ENCODE measurements around the gene PPT2.
A peak's percentile ranks its signal among the peaks of the same experiment; 100 is the strongest.
"Not testable (repeated sequence)": the region's sequence is repeated elsewhere in the genome, so short reads cannot be mapped to it uniquely, and the experiment has no call there.

The PPT2 gene

GRCh38 chr6:32190911-32191677 lies 37.2 kb downstream of the PPT2 start:
- Mint-ChIP-seq H3K27me3 (ENCODE audit: low read depth) (no peaks in the 10 kb centered on the region), H3K9me3 (no peaks in the 10 kb centered on the region), H3K27ac (peak overlapping the region; percentile 97), H3K36me3 (ENCODE audit: low read depth) (peaks cover 57% of the 10 kb centered on the region), H3K4me1 (ENCODE audit: low read depth) (peaks cover 46% of the 10 kb centered on the region), H3K4me3 (peak overlapping the region; percentile 100)
- DNase-seq (ENCODE audit: low spot score) = no peak

- no peaks in the 10 kb centered on the region for H3K9me3 Mint-ChIP-seq
- H3K36me3 Mint-ChIP-seq (ENCODE audit: low read depth) = peaks cover 49% of the 10 kb centered on the region
- H3K4me3 Mint-ChIP-seq = peak overlapping the region; percentile 100
- peaks cover 42% of the 10 kb centered on the region for H3K4me1 Mint-ChIP-seq (ENCODE audit: low read depth)
- no peak for DNase-seq (ENCODE audit: low spot score)
- peak overlapping the region; percentile 97 for H3K27ac Mint-ChIP-seq
- no peaks in the 10 kb centered on the region for H3K27me3 Mint-ChIP-seq (ENCODE audit: low read depth)
These were observed 38.0 kb downstream of the PPT2 start for GRCh38 chr6:32191696-32192607.

- Mint-ChIP-seq H3K4me1 (ENCODE audit: low read depth) (peaks cover 37% of the 10 kb centered on the region), H3K36me3 (ENCODE audit: low read depth) (peaks cover 42% of the 10 kb centered on the region), H3K4me3 (peak within 1 kb of the TSS; percentile 100), H3K27ac (peak within 1 kb of the TSS; percentile 97), H3K9me3 (no peaks in the 10 kb centered on the region), H3K27me3 (ENCODE audit: low read depth) (no peaks in the 10 kb centered on the region)
- DNase-seq (ENCODE audit: low spot score) = peak; percentile 56
These were observed 38.7 kb downstream of the PPT2 start, which contains the start of gene GPSM3 for GRCh38 chr6:32192608-32193039. GPSM3 (minus strand) TSS chr6:32192643; CDS start chr6:32192513, 130 bp downstream.

- H3K27ac Mint-ChIP-seq = peak overlapping the region; percentile 97
These were observed 39.2 kb downstream of the PPT2 start for GRCh38 chr6:32193096-32193495.

GRCh38 chr6:32194388-32194787 lies 40.4 kb downstream of the PPT2 start:
- Mint-ChIP-seq H3K4me3 (peak overlapping the region; percentile 100), H3K36me3 (ENCODE audit: low read depth) (peaks cover 26% of the 10 kb centered on the region), H3K4me1 (ENCODE audit: low read depth) (peaks cover 27% of the 10 kb centered on the region)

More at GRCh38 chr6:32193096-32193495, 39.2 kb downstream of the PPT2 start:
- H3K27me3 Mint-ChIP-seq (ENCODE audit: low read depth); DNase-seq (ENCODE audit: low spot score); H3K9me3 Mint-ChIP-seq: not testable (repeated sequence)
- Mint-ChIP-seq H3K4me1 (ENCODE audit: low read depth) (peaks cover 37% of the 10 kb centered on the region), H3K4me3 (peak overlapping the region; percentile 100), H3K36me3 (ENCODE audit: low read depth) (peaks cover 37% of the 10 kb centered on the region)

GRCh38 chr6:32194825-32195651 lies 41.1 kb downstream of the PPT2 start:
- Mint-ChIP-seq H3K36me3 (ENCODE audit: low read depth) (peaks cover 26% of the 10 kb centered on the region), H3K27me3 (ENCODE audit: low read depth) (no peaks in the 10 kb centered on the region), H3K9me3 (no peaks in the 10 kb centered on the region), H3K27ac (peak overlapping the region; percentile 90), H3K4me3 (peak overlapping the region; percentile 96), H3K4me1 (ENCODE audit: low read depth) (peaks cover 27% of the 10 kb centered on the region)
- no peak for DNase-seq (ENCODE audit: low spot score)

More at GRCh38 chr6:32194388-32194787, 40.4 kb downstream of the PPT2 start:
- H3K27me3 Mint-ChIP-seq (ENCODE audit: low read depth) = no peaks in the 10 kb centered on the region
- H3K9me3 Mint-ChIP-seq = no peaks in the 10 kb centered on the region
- DNase-seq (ENCODE audit: low spot score) = no peak
- no peak overlapping the region for H3K27ac Mint-ChIP-seq

- H3K4me1 Mint-ChIP-seq (ENCODE audit: low read depth) = peaks cover 27% of the 10 kb centered on the region
- no peaks in the 10 kb centered on the region for H3K9me3 Mint-ChIP-seq
- peak overlapping the region; percentile 96 for H3K4me3 Mint-ChIP-seq
- DNase-seq (ENCODE audit: low spot score) = peak; percentile 100
- H3K27me3 Mint-ChIP-seq (ENCODE audit: low read depth) = no peaks in the 10 kb centered on the region
- peaks cover 20% of the 10 kb centered on the region for H3K36me3 Mint-ChIP-seq (ENCODE audit: low read depth)
- peak overlapping the region; percentile 99 for H3K27ac Mint-ChIP-seq
These were observed 41.6 kb downstream of the PPT2 start for GRCh38 chr6:32195652-32195901.

GRCh38 chr6:32195902-32196681 lies 42.2 kb downstream of the PPT2 start:
- Mint-ChIP-seq H3K4me3 (peak overlapping the region; percentile 96), H3K4me1 (ENCODE audit: low read depth) (peaks cover 27% of the 10 kb centered on the region), H3K9me3 (no peaks in the 10 kb centered on the region), H3K27me3 (ENCODE audit: low read depth) (no peaks in the 10 kb centered on the region), H3K36me3 (ENCODE audit: low read depth) (peaks cover 17% of the 10 kb centered on the region), H3K27ac (peak overlapping the region; percentile 99)
- DNase-seq (ENCODE audit: low spot score) = peak; percentile 61

- H3K27ac Mint-ChIP-seq = peak overlapping the region; percentile 99
- H3K36me3 Mint-ChIP-seq (ENCODE audit: low read depth) = peaks cover 9% of the 10 kb centered on the region
- H3K4me1 Mint-ChIP-seq (ENCODE audit: low read depth) = peaks cover 27% of the 10 kb centered on the region
- no peaks in the 10 kb centered on the region for H3K9me3 Mint-ChIP-seq
- DNase-seq (ENCODE audit: low spot score) = no peak
- no peaks in the 10 kb centered on the region for H3K27me3 Mint-ChIP-seq (ENCODE audit: low read depth)
- peak overlapping the region; percentile 96 for H3K4me3 Mint-ChIP-seq
These were observed 43.0 kb downstream of the PPT2 start for GRCh38 chr6:32196682-32197616.

GRCh38 chr6:32198345-32198696 lies 44.4 kb downstream of the PPT2 start:
- DNase-seq (ENCODE audit: low spot score) = no peak
- Mint-ChIP-seq H3K27me3 (ENCODE audit: low read depth) (peaks cover 2% of the 10 kb centered on the region), H3K4me1 (ENCODE audit: low read depth) (peaks cover 25% of the 10 kb centered on the region), H3K27ac (no peak overlapping the region), H3K4me3 (no peak overlapping the region), H3K9me3 (no peaks in the 10 kb centered on the region), H3K36me3 (ENCODE audit: low read depth) (no peaks in the 10 kb centered on the region)

GRCh38 chr6:32198866-32199265 lies 44.9 kb downstream of the PPT2 start:
- peaks cover 20% of the 10 kb centered on the region for H3K4me1 Mint-ChIP-seq (ENCODE audit: low read depth)
- H3K36me3 Mint-ChIP-seq (ENCODE audit: low read depth) = no peaks in the 10 kb centered on the region
- no peaks in the 10 kb centered on the region for H3K9me3 Mint-ChIP-seq
- H3K4me3 Mint-ChIP-seq = no peak overlapping the region
- no peak overlapping the region for H3K27ac Mint-ChIP-seq
- peaks cover 4% of the 10 kb centered on the region for H3K27me3 Mint-ChIP-seq (ENCODE audit: low read depth)
- no peak for DNase-seq (ENCODE audit: low spot score)

GRCh38 chr6:32200711-32201475 lies 47.0 kb downstream of the PPT2 start:
- Mint-ChIP-seq H3K36me3 (ENCODE audit: low read depth) (no peaks in the 10 kb centered on the region), H3K9me3 (no peaks in the 10 kb centered on the region), H3K27me3 (ENCODE audit: low read depth) (peaks cover 13% of the 10 kb centered on the region), H3K27ac (no peak overlapping the region), H3K4me1 (ENCODE audit: low read depth) (peaks cover 5% of the 10 kb centered on the region), H3K4me3 (no peak overlapping the region)
- no peak for DNase-seq (ENCODE audit: low spot score)

Data from T-helper 2 cell treated with Interferon-gamma antibody and Interleukin-4, amounts not matched to agents 5 μg/mL and 100 μg/mL, for 36 hours (primary cell).